B cell (primary cell): ENCODE data around the gene RBM23.

Experiments used
- EZH2 ChIP-seq: IDR thresholded peaks from 2 replicates; pipeline ENCODE4 v1.6.1; 2012; ENCODE audit warnings: borderline replicate concordance, low read depth, mild to moderate bottlenecking, moderate library complexity, low read length; ENCODE audit not compliant: insufficient read depth, poor library complexity, severe bottlenecking
- TF ChIP-seq, protein P1 (sequence below): fragments of 200-600 bp; IDR thresholded peaks from one replicate; pipeline ENCODE4 v1.8.0; 2022; ENCODE audit warnings: antibody characterized with exemption, mild to moderate bottlenecking

DNA sequence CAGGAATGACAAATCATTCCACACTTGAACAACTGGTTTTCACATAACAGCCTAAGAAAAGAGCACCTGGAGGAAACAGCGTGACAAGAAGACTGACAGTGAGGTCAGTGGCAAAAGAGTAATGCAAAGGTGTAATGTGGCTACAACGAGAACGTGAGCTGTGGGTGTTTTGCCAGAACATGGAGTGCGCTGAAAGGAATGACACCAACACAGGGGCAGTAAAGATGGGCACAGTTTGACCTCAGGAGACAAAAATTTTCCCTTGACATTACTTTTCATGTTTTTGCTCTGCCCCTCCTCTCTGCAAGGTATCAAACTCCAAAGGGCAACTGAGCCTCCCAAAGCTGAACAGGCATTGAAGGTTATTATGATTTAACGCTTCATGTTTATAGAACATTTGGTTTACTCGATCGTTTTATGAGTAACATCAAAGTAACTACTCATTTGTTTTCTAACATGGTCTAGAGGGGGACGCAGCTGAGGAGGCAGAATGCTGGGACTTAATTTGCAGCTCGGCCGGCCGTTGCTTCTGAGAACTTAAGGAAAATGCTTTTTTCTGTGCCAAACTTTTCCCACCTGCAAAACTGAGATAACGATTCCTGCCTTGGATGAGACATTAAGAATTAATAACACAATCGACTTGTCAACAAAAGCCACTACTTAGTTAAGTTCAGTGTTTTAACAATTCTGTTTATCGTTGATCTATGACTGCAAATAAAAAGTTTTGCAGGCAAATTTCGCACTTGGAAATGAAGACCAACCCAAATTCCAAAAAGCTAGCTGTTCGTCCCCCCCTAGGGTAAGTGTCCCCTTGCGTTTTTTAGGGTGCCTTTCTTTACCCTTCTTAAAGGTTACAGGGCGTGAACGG is 37.0 kb upstream of the RBM23 start:
- TF ChIP-seq, protein P1, sequence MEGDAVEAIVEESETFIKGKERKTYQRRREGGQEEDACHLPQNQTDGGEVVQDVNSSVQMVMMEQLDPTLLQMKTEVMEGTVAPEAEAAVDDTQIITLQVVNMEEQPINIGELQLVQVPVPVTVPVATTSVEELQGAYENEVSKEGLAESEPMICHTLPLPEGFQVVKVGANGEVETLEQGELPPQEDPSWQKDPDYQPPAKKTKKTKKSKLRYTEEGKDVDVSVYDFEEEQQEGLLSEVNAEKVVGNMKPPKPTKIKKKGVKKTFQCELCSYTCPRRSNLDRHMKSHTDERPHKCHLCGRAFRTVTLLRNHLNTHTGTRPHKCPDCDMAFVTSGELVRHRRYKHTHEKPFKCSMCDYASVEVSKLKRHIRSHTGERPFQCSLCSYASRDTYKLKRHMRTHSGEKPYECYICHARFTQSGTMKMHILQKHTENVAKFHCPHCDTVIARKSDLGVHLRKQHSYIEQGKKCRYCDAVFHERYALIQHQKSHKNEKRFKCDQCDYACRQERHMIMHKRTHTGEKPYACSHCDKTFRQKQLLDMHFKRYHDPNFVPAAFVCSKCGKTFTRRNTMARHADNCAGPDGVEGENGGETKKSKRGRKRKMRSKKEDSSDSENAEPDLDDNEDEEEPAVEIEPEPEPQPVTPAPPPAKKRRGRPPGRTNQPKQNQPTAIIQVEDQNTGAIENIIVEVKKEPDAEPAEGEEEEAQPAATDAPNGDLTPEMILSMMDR: no peak
- TF ChIP-seq EZH2: no peak
